Uterus (tissue), 2 donors: Measurements from ENCODE around the gene FAIM2.

Experiments used
- CTCF ChIP-seq, 4 experiments: fragments of 200-600 bp in 2 of 4; fragments of 450-650 bp in 2 of 4; sonication (generic) in 2 of 4; IDR thresholded peaks; one replicate each; pipeline ENCODE4 v1.5.1; 2016 to 2019; ENCODE audit warnings: antibody characterized with exemption in 4 of 4, mild to moderate bottlenecking in 2 of 4, moderate library complexity in 1 of 4
- POLR2A ChIP-seq, 2 donors: fragments of 450-650 bp; IDR thresholded peaks; one replicate each; pipeline ENCODE4 v1.6.1; 2016; ENCODE audit warnings: antibody characterized with exemption in 2 of 2, mild to moderate bottlenecking in 1 of 2, moderate library complexity in 1 of 2

- no peak for TF ChIP-seq CTCF (IDR thresholded peaks at IDR 0.05)
- TF ChIP-seq POLR2A (IDR thresholded peaks at IDR 0.05): no peak
Observed at GRCh38 chr12:49827051-49827400, 76.7 kb downstream of the FAIM2 start.
